SU-DHL-6 (cell line): Measurements from ENCODE around the gene LRP1B.

Experiments used
- CTCF ChIP-seq: fragments of 200-600 bp; sonication (generic); IDR thresholded peaks from one replicate; pipeline ENCODE4 v1.5.1; 2017; ENCODE audit warnings: antibody characterized with exemption, mild to moderate bottlenecking, low read length, moderate library complexity; ENCODE audit not compliant: insufficient read depth, poor library complexity, severe bottlenecking
- EZH2phosphoT487 ChIP-seq: fragments of 200-600 bp; sonication (generic), shearing (Covaris generic); conservative IDR thresholded peaks from 2 replicates; pipeline ENCODE4 v1.6.1; 2018; ENCODE audit warnings: mild to moderate bottlenecking, antibody characterized with exemption, low read length, moderate library complexity, mixed read lengths

GRCh38 chr2:141001750-141002149, 1129.1 kb downstream of the LRP1B start:
- TF ChIP-seq CTCF, result no peak
- TF ChIP-seq EZH2phosphoT487, result no peak
